B cell (primary cell): ENCODE results near the gene SWAP70. TPM values are rescaled to one million over a fixed set of nuclear protein-coding genes. Genes with fewer than 3 reads are reported as not detected.

Experiments used
- ATAC-seq: fragments of 200-7000 bp; cut with Tn5 transposase; one replicate; pipeline ENCODE4 v1.10.0; 2021; ENCODE audit warnings: low read depth, mild to moderate bottlenecking, moderate number of reproducible peaks, moderate library complexity
- CTCF ChIA-PET: fragments of 350-600 bp; sonication (Branson Sonifier 250); formaldehyde crosslinking; loops from one replicate; lab custom pipeline; 2021; ENCODE audit warnings: antibody characterized with exemption, inconsistent platforms; lab: Charles Lee
- POLR2A ChIA-PET: fragments of 350-600 bp; sonication (Branson Sonifier 250); formaldehyde crosslinking; loops from one replicate; lab custom pipeline; 2021; ENCODE audit warnings: antibody characterized with exemption; lab: Charles Lee
- DNase-seq: peaks from one replicate; pipeline ENCODE4 v3.0.0; 2013
- H2AFZ ChIP-seq: 2 replicates; pipeline ENCODE4 v1.6.1; 2012; ENCODE audit warnings: mild to moderate bottlenecking, low read depth, low read length; ENCODE audit not compliant: insufficient read depth, poor library complexity, severe bottlenecking
- H3K27ac ChIP-seq, 2 donors: 1 replicate in 1 of 2; 2 replicates in 1 of 2; pipeline ENCODE4 v1.5.1; 2012 to 2013; ENCODE audit warnings: low read length in 2 of 2, mild to moderate bottlenecking in 2 of 2, moderate library complexity in 1 of 2
- H3K27me3 ChIP-seq, 4 experiments: fragments of 200-600 bp in 1 of 4; sonication (generic) in 1 of 4; replicated peaks in 1 of 4; 1 replicate in 2 of 4; 2 replicates in 2 of 4; pipeline versions ENCODE4 v1.6.1 to v1.7.0; 2013 to 2016; ENCODE audit warnings: low read length in 3 of 4, mild to moderate bottlenecking in 2 of 4, mixed read lengths in 1 of 4, moderate library complexity in 1 of 4; ENCODE audit not compliant: insufficient read depth in 4 of 4, control insufficient read depth in 3 of 4; ENCODE audit errors: control extremely low read depth in 1 of 4
- H3K36me3 ChIP-seq, 2 experiments: replicated peaks in 1 of 2; 1 replicate in 1 of 2; 2 replicates in 1 of 2; pipeline versions ENCODE4 v1.6.1 to v1.7.1; 2013; ENCODE audit warnings: low read length in 1 of 2; ENCODE audit not compliant: insufficient read depth in 2 of 2, control insufficient read depth in 1 of 2; ENCODE audit errors: control extremely low read depth in 1 of 2, extremely low read depth in 1 of 2
- H3K4me1 ChIP-seq, 2 donors: fragments of 200-600 bp in 1 of 2; sonication (generic) in 1 of 2; 1 replicate in 1 of 2; 2 replicates in 1 of 2; pipeline versions ENCODE4 v1.5.1 to v1.6.1; 2013 to 2017; ENCODE audit warnings: low read length in 2 of 2; ENCODE audit not compliant: control insufficient read depth in 2 of 2, insufficient read depth in 2 of 2
- H3K4me2 ChIP-seq: replicated peaks from 2 replicates; pipeline ENCODE3; 2012; ENCODE audit warnings: mild to moderate bottlenecking, low read depth, low read length; ENCODE audit not compliant: poor library complexity, severe bottlenecking
- H3K4me3 ChIP-seq, 5 experiments: fragments of 200-600 bp in 1 of 5; sonication (generic) in 1 of 5; 1 replicate in 3 of 5; 2 replicates in 2 of 5; pipeline versions ENCODE4 v1.5.1 to v1.7.0; 2011 to 2016; ENCODE audit warnings: low read length in 4 of 5, mild to moderate bottlenecking in 4 of 5, low read depth in 2 of 5, control low read depth in 1 of 5, moderate library complexity in 1 of 5; ENCODE audit not compliant: insufficient read depth in 1 of 5; ENCODE audit errors: control extremely low read depth in 1 of 5, extremely low read depth in 1 of 5
- H3K79me2 ChIP-seq: fragments of 200-600 bp; sonication (generic); one replicate; pipeline ENCODE4 v1.6.0; 2016; ENCODE audit warnings: low read length; ENCODE audit not compliant: control insufficient read depth, insufficient read depth
- H3K9ac ChIP-seq: fragments of 200-600 bp; sonication (generic); 2 replicates; pipeline ENCODE4 v1.6.1; 2017; ENCODE audit warnings: mild to moderate bottlenecking, low read length, moderate library complexity
- H3K9me3 ChIP-seq, 3 donors: one replicate each; pipeline versions ENCODE4 v1.6.1 to v1.7.1; 2013; ENCODE audit warnings: low read length in 2 of 3; ENCODE audit not compliant: control insufficient read depth in 2 of 3, insufficient read depth in 1 of 3; ENCODE audit errors: control extremely low read depth in 1 of 3
- H4K20me1 ChIP-seq: 2 replicates; pipeline ENCODE4 v1.6.0; 2012; ENCODE audit warnings: mild to moderate bottlenecking, low read length; ENCODE audit not compliant: insufficient read depth, control insufficient read depth, poor library complexity, severe bottlenecking
- H3K27ac Mint-ChIP-seq: one replicate; pipeline ENCODE4 v1.8.0; 2021; ENCODE audit warnings: mixed read lengths
- H3K27me3 Mint-ChIP-seq: one replicate; pipeline ENCODE4 v1.8.0; 2021; ENCODE audit warnings: mixed read lengths
- H3K4me1 Mint-ChIP-seq: one replicate; pipeline ENCODE4 v1.8.0; 2021; ENCODE audit warnings: mixed read lengths
- H3K4me3 Mint-ChIP-seq: one replicate; pipeline ENCODE4 v1.8.0; 2021; ENCODE audit warnings: mixed read lengths
- H3K9me3 Mint-ChIP-seq: one replicate; pipeline ENCODE4 v1.8.0; 2022; ENCODE audit warnings: mixed read lengths; ENCODE audit not compliant: insufficient read depth
- EZH2 ChIP-seq: IDR thresholded peaks from 2 replicates; pipeline ENCODE4 v1.6.1; 2012; ENCODE audit warnings: borderline replicate concordance, low read depth, mild to moderate bottlenecking, moderate library complexity, low read length; ENCODE audit not compliant: insufficient read depth, poor library complexity, severe bottlenecking
- WGBS: methylation state at CpG from one replicate; pipeline ENCODE4 v1.1.5; 2013; ENCODE audit warnings: missing lambda C conversion rate; ENCODE audit not compliant: insufficient coverage; 5-methylcytosine and 5-hydroxymethylcytosine counted together
- intact Hi-C: fragments of 100-400 bp; cut with micrococcal nuclease; formaldehyde crosslinking; loops from one replicate; pipeline ENCODE4 v1.10.0; 2022
- polyA plus RNA-seq: library from polyadenylated mRNA; depleted of rRNA; stranded (reverse); fragments of >200 nt; gene quantifications from 2 replicates; pipeline ENCODE4 v1.2.3, GENCODE V29; 2012
- total RNA-seq, 2 donors: library from RNA; stranded (reverse); fragments of 120-200 nt in 1 of 2; gene quantifications; 1 replicate in 1 of 2; 2 replicates in 1 of 2; pipeline versions ENCODE4 v1.2.3 to v1.2.4, GENCODE V29; 2013 to 2022
- TF ChIP-seq, protein P1 (sequence below): fragments of 200-600 bp; IDR thresholded peaks from one replicate; pipeline ENCODE4 v1.8.0; 2022; ENCODE audit warnings: antibody characterized with exemption, mild to moderate bottlenecking

SWAP70 gene
- total and polyA plus RNA-seq, 2 donors (not counting 1 experiment from before 2014, with no cell fraction given) = 69.8 to 200 TPM

GRCh38 chr11:9708544-9708943 lies 44.7 kb downstream of the SWAP70 start:
- DNase-seq (no peak), ATAC-seq (no peak)
- Histone ChIP-seq H3K27me3 (no peaks in the 10 kb centered on the region), H4K20me1 (peaks cover 42% of the 10 kb centered on the region), H3K36me3 (peaks cover 0 to 21% of the 10 kb centered on the region in 2 experiments), H3K27ac (peak overlapping the region; percentile 25 to 66), H3K9ac (peak overlapping the region; percentile 3), H3K9me3 (peaks cover 0 to 2% (median 0%) of the 10 kb centered on the region in 3 donors), H2AFZ (no peak overlapping the region), H3K4me3 (no peak overlapping the region), H3K4me2 (peak overlapping the region; percentile 55), H3K4me1 (peaks cover 69 to 75% of the 10 kb centered on the region in 2 donors), H3K79me2 (peaks cover 92% of the 10 kb centered on the region)
- Mint-ChIP-seq H3K9me3 (no peaks in the 10 kb centered on the region), H3K27me3 (no peaks in the 10 kb centered on the region), H3K4me3 (peak overlapping the region; percentile 20), H3K4me1 (peaks cover 65% of the 10 kb centered on the region), H3K27ac (peak overlapping the region; percentile 84)
- ChIA-PET POLR2A (interaction anchor here (0.8 kb wide), 2 partner anchors 11 to 16 kb away, joined by 4 to 5 read pairs; no protein-coding TSS in a partner anchor), CTCF (interaction anchor here (0.6 to 2.5 kb wide), 4 partner anchors 11 to 95 kb away, joined by 3 to 13 read pairs (median 4); no protein-coding TSS in a partner anchor)
- WGBS = 100% methylated on average over 1 of the region's 1 CpG
- intact Hi-C loops = loop anchor here (1.0 kb wide), 1 partner anchor 27 kb away; no protein-coding TSS in a partner anchor
- TF ChIP-seq, protein P1, sequence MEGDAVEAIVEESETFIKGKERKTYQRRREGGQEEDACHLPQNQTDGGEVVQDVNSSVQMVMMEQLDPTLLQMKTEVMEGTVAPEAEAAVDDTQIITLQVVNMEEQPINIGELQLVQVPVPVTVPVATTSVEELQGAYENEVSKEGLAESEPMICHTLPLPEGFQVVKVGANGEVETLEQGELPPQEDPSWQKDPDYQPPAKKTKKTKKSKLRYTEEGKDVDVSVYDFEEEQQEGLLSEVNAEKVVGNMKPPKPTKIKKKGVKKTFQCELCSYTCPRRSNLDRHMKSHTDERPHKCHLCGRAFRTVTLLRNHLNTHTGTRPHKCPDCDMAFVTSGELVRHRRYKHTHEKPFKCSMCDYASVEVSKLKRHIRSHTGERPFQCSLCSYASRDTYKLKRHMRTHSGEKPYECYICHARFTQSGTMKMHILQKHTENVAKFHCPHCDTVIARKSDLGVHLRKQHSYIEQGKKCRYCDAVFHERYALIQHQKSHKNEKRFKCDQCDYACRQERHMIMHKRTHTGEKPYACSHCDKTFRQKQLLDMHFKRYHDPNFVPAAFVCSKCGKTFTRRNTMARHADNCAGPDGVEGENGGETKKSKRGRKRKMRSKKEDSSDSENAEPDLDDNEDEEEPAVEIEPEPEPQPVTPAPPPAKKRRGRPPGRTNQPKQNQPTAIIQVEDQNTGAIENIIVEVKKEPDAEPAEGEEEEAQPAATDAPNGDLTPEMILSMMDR = no peak
- no peak for TF ChIP-seq EZH2

DNA sequence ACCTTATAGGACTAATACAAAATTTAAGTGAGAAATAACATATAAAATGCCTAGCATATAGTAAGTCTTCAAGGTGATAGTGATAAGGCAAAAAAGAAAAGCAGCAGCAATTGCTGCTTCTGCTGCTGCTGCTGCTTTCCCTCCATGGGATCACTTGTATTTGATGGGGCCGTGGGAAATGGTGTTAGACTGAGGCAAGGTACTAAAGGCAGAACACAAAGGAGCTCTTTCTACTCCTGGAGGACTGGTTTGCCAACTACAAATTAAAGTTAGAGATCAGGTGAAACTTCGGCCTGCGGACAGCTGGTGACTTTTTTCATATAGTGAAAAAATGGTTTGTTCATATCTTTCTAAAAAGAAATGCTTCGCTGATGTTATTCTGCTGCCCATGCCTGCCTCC lies 46.3 kb downstream of the SWAP70 start:
- intact Hi-C loops = loop anchor here (5.0 kb wide), 1 partner anchor 37 kb away; no protein-coding TSS in a partner anchor
- DNase-seq = no peak
- H3K27me3 ChIP-seq = no peaks in the 10 kb centered on the region
- no CpG with 5 or more reads among the region's 4 CpGs for WGBS
- Mint-ChIP-seq H3K4me1 (peaks cover 65% of the 10 kb centered on the region), H3K9me3 (no peaks in the 10 kb centered on the region), H3K27me3 (no peaks in the 10 kb centered on the region), H3K4me3 (peak overlapping the region; percentile 33), H3K27ac (peak overlapping the region; percentile 84)
- peak overlapping the region; percentile 55 for H3K4me2 ChIP-seq
- POLR2A ChIA-PET = no interaction called here
- H2AFZ ChIP-seq = no peak overlapping the region
- peaks cover 53% of the 10 kb centered on the region for H4K20me1 ChIP-seq
- H3K79me2 ChIP-seq = peaks cover 92% of the 10 kb centered on the region
- H3K9me3 ChIP-seq = peaks cover 0 to 2% (median under 1%) of the 10 kb centered on the region in 3 donors
- H3K36me3 ChIP-seq = peaks cover 0 to 29% of the 10 kb centered on the region in 2 experiments
- peaks cover 66 to 77% of the 10 kb centered on the region in 2 donors for H3K4me1 ChIP-seq
- CTCF ChIA-PET = interaction anchor here (0.7 to 2.5 kb wide), 5 partner anchors 10 to 97 kb away, joined by 3 to 13 read pairs (median 3); no protein-coding TSS in a partner anchor
- no peak overlapping the region for H3K9ac ChIP-seq
- no peak for TF ChIP-seq EZH2
- TF ChIP-seq, protein P1 = no peak
- no peak overlapping the region for H3K4me3 ChIP-seq
- peak overlapping the region in 1 of 2 donors; percentile 66 for H3K27ac ChIP-seq
- ATAC-seq = no peak
